Neural crest cell (in vitro differentiated cells): ENCODE data around the gene PREPL. TPM values are rescaled to one million over a fixed set of nuclear protein-coding genes. Genes with fewer than 3 reads are reported as not detected.
"Not testable (repeated sequence)": the region's sequence is repeated elsewhere in the genome, so short reads cannot be mapped to it uniquely, and the experiment has no call there.

Source experiments
- DNase-seq: peaks from one replicate; pipeline ENCODE4 v3.0.0; 2021; ENCODE audit warnings: low read depth, mixed read lengths, low spot score
- H3K27ac Mint-ChIP-seq: one replicate; pipeline ENCODE4 v1.8.0; 2021; ENCODE audit warnings: mild to moderate bottlenecking, mixed read lengths; ENCODE audit not compliant: unreplicated experiment
- H3K27me3 Mint-ChIP-seq: 2 replicates; pipeline ENCODE4 v1.8.0; 2021; ENCODE audit warnings: low read depth, mild to moderate bottlenecking, mixed read lengths
- H3K36me3 Mint-ChIP-seq: 2 replicates; pipeline ENCODE4 v1.8.0; 2021; ENCODE audit warnings: low read depth, mild to moderate bottlenecking, mixed read lengths
- H3K4me1 Mint-ChIP-seq: 2 replicates; pipeline ENCODE4 v1.8.0; 2021; ENCODE audit warnings: mixed read lengths
- H3K4me3 Mint-ChIP-seq: one replicate; pipeline ENCODE4 v1.8.0; 2021; ENCODE audit warnings: mild to moderate bottlenecking, mixed read lengths
- H3K9me3 Mint-ChIP-seq: 2 replicates; pipeline ENCODE4 v1.8.0; 2021; ENCODE audit warnings: mixed read lengths
- total RNA-seq: library from RNA; stranded (reverse); gene quantifications from 2 replicates; pipeline ENCODE4 v1.2.1, GENCODE V29; 2021
- TF ChIP-seq, protein P1 (sequence below): fragments of 200-600 bp; sonication (generic); conservative IDR thresholded peaks from 2 replicates; pipeline ENCODE4 v1.5.0; 2021; ENCODE audit warnings: antibody characterized with exemption, mild to moderate bottlenecking

The PREPL gene
- total RNA-seq, 1 donor from 2014 or later = 46.1 TPM

DNA sequence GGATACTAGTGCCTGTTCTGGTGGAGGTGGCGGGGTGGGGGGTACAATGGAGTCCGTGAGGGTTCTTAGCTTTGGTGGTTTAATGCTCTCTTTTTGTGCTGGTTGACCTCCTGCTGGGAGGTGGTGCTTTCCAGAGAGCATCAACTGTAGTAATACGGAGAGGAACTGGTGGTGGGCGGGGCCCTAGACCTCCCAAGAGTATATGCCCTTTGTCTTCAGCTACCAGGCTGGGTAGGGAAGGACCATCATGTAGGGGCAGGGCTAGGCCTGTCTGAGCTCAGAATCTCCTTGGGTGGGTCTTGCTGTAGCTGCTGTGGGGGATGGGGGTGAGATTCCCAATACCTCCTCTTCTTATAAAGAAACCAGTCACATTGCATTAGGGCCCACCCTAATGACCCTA, 27.6 kb upstream of the PREPL start:
- no peak overlapping the region for H3K4me3 Mint-ChIP-seq
- H3K36me3 Mint-ChIP-seq = peaks cover 28% of the 10 kb centered on the region
- peaks cover 15% of the 10 kb centered on the region for H3K9me3 Mint-ChIP-seq
- H3K27ac Mint-ChIP-seq = no peak overlapping the region
- no peaks in the 10 kb centered on the region for H3K27me3 Mint-ChIP-seq
- no peaks in the 10 kb centered on the region for H3K4me1 Mint-ChIP-seq
- DNase-seq = no peak
- TF ChIP-seq, protein P1, sequence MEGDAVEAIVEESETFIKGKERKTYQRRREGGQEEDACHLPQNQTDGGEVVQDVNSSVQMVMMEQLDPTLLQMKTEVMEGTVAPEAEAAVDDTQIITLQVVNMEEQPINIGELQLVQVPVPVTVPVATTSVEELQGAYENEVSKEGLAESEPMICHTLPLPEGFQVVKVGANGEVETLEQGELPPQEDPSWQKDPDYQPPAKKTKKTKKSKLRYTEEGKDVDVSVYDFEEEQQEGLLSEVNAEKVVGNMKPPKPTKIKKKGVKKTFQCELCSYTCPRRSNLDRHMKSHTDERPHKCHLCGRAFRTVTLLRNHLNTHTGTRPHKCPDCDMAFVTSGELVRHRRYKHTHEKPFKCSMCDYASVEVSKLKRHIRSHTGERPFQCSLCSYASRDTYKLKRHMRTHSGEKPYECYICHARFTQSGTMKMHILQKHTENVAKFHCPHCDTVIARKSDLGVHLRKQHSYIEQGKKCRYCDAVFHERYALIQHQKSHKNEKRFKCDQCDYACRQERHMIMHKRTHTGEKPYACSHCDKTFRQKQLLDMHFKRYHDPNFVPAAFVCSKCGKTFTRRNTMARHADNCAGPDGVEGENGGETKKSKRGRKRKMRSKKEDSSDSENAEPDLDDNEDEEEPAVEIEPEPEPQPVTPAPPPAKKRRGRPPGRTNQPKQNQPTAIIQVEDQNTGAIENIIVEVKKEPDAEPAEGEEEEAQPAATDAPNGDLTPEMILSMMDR = no peak

DNA sequence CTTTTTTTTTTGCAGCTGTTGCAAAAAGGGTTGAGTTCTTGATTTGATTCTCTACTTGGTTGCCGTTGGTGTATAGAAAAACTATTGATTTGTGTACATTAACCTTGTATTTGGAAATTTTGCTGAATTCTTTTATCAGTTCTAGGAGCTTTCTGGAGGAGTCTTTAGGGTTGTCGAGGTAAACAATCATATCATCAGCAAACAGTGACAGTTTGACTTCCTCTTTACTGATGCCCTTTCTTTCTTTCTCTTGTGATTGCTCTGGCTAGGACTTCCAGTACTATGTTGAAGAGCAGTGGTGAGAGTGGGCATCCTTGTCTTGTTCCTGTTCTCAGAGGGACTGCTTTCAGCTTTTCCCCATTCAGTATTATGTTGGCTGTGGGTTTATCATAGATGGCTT, 23.9 kb upstream of the PREPL start:
- not testable (repeated sequence) for H3K27me3 Mint-ChIP-seq, H3K4me3 Mint-ChIP-seq, H3K4me1 Mint-ChIP-seq, H3K27ac Mint-ChIP-seq, DNase-seq
- Mint-ChIP-seq H3K36me3 (peaks cover 37% of the 10 kb centered on the region), H3K9me3 (peaks cover 18% of the 10 kb centered on the region)

DNA sequence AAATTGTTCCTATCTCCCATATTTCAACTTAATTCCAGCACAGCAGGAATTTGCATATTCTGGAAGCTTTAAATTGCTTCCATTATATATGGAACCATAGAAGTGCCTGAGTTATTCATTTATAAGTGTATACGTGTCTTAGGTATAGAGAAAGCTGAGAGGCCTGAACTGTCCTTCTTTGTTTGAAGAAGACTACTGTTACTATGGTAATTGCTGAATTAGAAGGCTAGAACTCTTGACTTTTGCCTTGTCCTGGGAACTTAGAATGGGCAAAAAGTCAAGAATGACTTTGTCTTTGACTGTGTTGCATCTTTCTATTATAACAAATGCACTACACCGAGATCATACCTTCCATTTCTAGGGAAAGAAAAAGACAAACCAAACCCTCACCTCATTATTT, 16.2 kb upstream of the PREPL start:
- no peak overlapping the region for H3K4me3 Mint-ChIP-seq

DNA sequence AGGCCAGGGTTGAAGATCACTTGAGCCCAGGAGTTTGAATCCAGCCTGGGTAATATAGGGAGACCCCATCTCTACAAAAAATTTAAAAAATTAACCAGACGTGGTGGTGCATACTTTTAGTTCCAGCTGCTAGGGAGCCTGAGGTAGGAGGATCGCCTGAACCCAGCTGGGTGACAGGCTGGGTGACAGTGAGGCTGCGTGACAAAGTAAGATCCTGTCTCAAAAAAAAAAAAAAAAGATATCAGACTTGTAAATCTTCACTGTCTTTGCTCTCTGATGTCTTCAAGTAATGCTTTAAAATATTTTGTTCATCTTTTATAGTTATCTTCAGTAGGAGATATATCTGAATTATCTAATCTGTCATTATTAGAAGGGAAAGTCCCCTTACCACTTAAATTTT, 11.0 kb upstream of the PREPL start:
- Mint-ChIP-seq H3K27me3 (no peaks in the 10 kb centered on the region), H3K27ac (no peak overlapping the region), H3K36me3 (no peaks in the 10 kb centered on the region), H3K4me1 (no peaks in the 10 kb centered on the region), H3K9me3 (no peaks in the 10 kb centered on the region), H3K4me3 (no peak overlapping the region)
- DNase-seq = no peak
- TF ChIP-seq, protein P1 = no peak

More for the DNA sequence above, 16.2 kb upstream of the PREPL start:
- DNase-seq = no peak
- Mint-ChIP-seq H3K4me1 (no peaks in the 10 kb centered on the region), H3K27me3 (no peaks in the 10 kb centered on the region), H3K36me3 (peaks cover 3% of the 10 kb centered on the region), H3K27ac (no peak overlapping the region), H3K9me3 (no peaks in the 10 kb centered on the region)
- TF ChIP-seq, protein P1 = no peak

DNA sequence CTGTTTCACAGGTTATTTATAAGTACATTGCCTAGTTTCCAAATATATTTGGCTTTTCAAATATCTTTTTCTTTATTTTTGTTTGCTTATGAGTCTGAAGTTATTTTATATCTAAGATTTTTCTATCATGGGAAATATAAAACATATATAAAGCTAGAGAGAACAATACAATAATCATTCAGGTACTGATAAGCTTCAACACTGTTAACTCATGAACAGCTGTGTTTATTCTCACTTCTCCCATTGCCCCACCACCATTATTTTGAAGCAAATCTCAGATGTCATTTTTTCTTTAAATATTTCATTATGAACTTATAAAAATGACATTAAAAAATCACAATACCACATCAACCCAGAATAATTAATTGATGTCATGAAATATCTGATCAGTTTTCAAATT, 10.2 kb upstream of the PREPL start:
- no peak overlapping the region for H3K27ac Mint-ChIP-seq
- H3K9me3 Mint-ChIP-seq = no peaks in the 10 kb centered on the region
- no peaks in the 10 kb centered on the region for H3K4me1 Mint-ChIP-seq
- TF ChIP-seq, protein P1 = no peak
- H3K4me3 Mint-ChIP-seq = no peak overlapping the region
- H3K36me3 Mint-ChIP-seq = no peaks in the 10 kb centered on the region
- DNase-seq = no peak
- no peaks in the 10 kb centered on the region for H3K27me3 Mint-ChIP-seq

DNA sequence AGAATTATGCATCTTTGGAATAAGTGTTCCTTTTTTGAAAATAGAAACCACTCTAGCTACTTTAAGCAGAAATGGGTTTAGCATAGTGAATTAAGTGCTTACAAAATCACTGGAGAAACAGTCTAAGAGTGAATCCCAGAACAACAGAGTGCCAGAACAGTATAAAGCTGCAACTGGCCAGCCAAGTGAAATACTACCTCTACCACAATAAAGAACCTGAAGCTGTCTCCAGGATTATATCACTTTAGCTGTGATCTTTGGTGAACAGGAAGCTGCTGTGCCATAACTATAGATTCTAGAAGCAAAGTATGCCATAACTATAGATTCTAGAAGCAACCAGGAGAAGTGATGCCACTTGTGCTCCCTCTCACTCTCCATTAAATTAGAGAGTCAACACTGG, 8.1 kb upstream of the PREPL start:
- TF ChIP-seq, protein P1 = no peak
- Mint-ChIP-seq H3K36me3 (no peaks in the 10 kb centered on the region), H3K9me3 (no peaks in the 10 kb centered on the region), H3K27me3 (no peaks in the 10 kb centered on the region), H3K4me1 (no peaks in the 10 kb centered on the region), H3K27ac (no peak overlapping the region), H3K4me3 (no peak overlapping the region)
- DNase-seq = no peak
